ENCODE measurements around the gene NWD2. TPM values are rescaled to one million over a fixed set of nuclear protein-coding genes. Genes with fewer than 3 reads are reported as not detected.

Gene NWD2
- polyA plus RNA-seq, 1 donor = 0.64 TPM

DNA sequence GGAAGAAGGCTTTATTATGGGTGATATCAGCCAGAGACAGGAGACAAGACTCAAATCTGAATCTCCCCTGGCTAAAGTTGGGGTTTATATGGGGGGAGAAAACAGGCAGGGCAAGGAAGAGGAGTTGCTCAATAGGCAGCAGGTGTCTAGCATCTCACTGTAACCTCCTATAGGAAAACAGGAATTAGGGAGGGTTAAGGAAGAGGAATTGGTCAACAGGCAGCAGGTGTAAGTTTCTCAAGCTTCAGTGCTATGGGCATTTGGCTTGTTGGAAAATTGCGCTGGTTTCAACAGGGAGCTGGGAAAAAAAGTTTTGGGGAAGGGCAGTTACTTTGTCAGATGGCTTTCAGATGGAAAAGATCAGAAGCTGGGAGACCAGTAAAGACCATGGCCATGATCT lies 206.4 kb downstream of the NWD2 start:
- Histone ChIP-seq H3K27me3 (ENCODE audit: control insufficient read depth, insufficient read depth, low read length) (no peaks in the 10 kb centered on the region), H3K4me1 (ENCODE audit: control insufficient read depth, insufficient read depth, low read length) (no peaks in the 10 kb centered on the region), H3K27ac (ENCODE audit: low read length) (no peak overlapping the region), H3K9me3 (ENCODE audit: control insufficient read depth, low read depth, low read length) (no peaks in the 10 kb centered on the region), H3K4me3 (ENCODE audit: low read length) (no peak overlapping the region), H3K36me3 (ENCODE audit: control insufficient read depth, insufficient read depth, low read length) (no peaks in the 10 kb centered on the region)
- no CpG with 5 or more reads among the region's 1 CpG for WGBS (ENCODE audit: insufficient coverage, low lambda C conversion rate)
- no peak for DNase-seq

DNA sequence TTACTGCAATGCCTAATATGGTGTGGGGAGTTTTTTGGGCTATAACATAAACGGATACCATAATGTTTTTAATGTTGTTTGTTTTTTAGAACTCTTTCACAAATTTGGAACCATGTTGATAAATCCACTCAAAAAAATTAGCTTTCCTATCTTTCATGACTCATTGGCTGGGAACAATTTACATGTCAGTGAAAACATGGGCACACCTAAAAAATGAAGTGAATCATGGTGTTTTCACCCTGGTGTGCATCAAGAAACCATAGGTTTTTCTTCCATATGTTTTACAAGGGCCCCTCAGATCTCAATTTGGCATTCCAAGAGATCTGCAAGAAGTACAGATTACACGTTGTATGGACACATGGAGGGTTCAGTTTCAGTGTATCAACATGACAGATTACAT lies 207.1 kb downstream of the NWD2 start:
- no CpG with 5 or more reads among the region's 2 CpGs for WGBS (ENCODE audit: insufficient coverage, low lambda C conversion rate)
- peaks cover 4% of the 10 kb centered on the region for H3K4me1 ChIP-seq (ENCODE audit: control insufficient read depth, insufficient read depth, low read length)
- H3K9me3 ChIP-seq (ENCODE audit: control insufficient read depth, low read depth, low read length) = no peaks in the 10 kb centered on the region
- H3K4me3 ChIP-seq (ENCODE audit: low read length) = no peak overlapping the region
- H3K27me3 ChIP-seq (ENCODE audit: control insufficient read depth, insufficient read depth, low read length) = no peaks in the 10 kb centered on the region
- no peak overlapping the region for H3K27ac ChIP-seq (ENCODE audit: low read length)
- H3K36me3 ChIP-seq (ENCODE audit: control insufficient read depth, insufficient read depth, low read length) = no peaks in the 10 kb centered on the region
- DNase-seq = no peak

DNA sequence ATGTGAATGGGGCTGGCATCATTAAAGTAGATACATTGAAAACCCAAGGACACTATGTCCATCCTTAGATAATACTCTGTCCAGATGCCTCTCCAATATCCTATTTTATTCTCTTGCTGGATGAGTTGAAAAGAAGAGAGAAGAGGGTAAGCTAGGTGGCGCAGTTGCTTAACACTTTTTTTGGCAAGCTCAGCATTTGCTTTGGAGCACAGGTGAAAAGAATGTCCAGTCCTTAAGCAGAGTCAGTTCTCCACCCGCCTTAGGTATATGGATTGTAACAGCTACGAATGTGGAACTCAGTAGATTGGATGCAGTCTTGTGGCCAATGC lies 208.4 kb downstream of the NWD2 start:
- H3K9me3 ChIP-seq (ENCODE audit: control insufficient read depth, low read depth, low read length) = no peaks in the 10 kb centered on the region
- DNase-seq = peak; percentile 82 to 92
- no peaks in the 10 kb centered on the region for H3K27me3 ChIP-seq (ENCODE audit: control insufficient read depth, insufficient read depth, low read length)
- H3K27ac ChIP-seq (ENCODE audit: low read length) = peak overlapping the region; percentile 94
- peak overlapping the region; percentile 71 for H3K4me3 ChIP-seq (ENCODE audit: low read length)
- no CpG with 5 or more reads among the region's 3 CpGs for WGBS (ENCODE audit: insufficient coverage, low lambda C conversion rate)
- no peaks in the 10 kb centered on the region for H3K36me3 ChIP-seq (ENCODE audit: control insufficient read depth, insufficient read depth, low read length)
- H3K4me1 ChIP-seq (ENCODE audit: control insufficient read depth, insufficient read depth, low read length) = peaks cover 14% of the 10 kb centered on the region

DNA sequence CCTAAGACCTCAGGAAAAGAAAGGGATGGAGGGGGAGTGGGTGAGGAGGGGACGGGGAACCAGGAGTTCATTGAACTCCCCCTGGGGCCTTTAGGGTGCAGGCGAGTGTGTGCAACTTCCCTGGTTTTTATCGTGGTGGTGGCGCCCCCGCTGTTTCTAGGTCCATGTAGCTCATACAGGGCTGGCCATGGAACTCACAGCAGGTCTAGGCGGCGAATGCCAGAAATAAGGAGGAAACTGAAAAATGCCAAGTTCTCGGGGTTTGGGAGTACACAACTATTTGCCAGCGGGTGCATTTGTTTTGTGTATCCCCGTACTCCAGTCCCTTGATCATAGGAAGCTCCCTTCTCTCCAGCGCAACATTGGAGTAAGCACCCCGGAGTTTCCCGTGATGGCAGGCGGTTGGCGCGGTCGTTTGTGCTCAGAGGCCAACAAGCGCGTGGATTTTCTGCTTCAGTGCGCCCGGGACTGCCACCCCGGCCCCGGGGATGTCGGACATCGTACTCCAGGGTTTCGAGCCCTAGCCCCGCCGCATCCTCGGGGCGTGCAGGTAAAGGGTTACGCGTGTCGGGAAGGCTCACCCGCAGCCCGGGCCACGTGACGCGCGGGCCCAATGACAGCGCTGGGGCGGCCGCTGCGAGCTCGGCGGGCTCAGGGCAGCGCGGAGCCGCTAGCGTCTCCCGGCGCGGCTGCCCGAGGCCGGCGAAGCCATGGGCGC lies 208.9 kb downstream of the NWD2 start:
- no peaks in the 10 kb centered on the region for H3K27me3 ChIP-seq (ENCODE audit: control insufficient read depth, insufficient read depth, low read length)
- H3K4me3 ChIP-seq (ENCODE audit: low read length) = peak overlapping the region; percentile 71
- WGBS (ENCODE audit: insufficient coverage, low lambda C conversion rate) = no CpG with 5 or more reads among the region's 56 CpGs
- H3K27ac ChIP-seq (ENCODE audit: low read length) = peak overlapping the region; percentile 94
- H3K4me1 ChIP-seq (ENCODE audit: control insufficient read depth, insufficient read depth, low read length) = peaks cover 15% of the 10 kb centered on the region
- H3K9me3 ChIP-seq (ENCODE audit: control insufficient read depth, low read depth, low read length) = no peaks in the 10 kb centered on the region
- DNase-seq = peak; percentile 70 to 92
- H3K36me3 ChIP-seq (ENCODE audit: control insufficient read depth, insufficient read depth, low read length) = no peaks in the 10 kb centered on the region

DNA sequence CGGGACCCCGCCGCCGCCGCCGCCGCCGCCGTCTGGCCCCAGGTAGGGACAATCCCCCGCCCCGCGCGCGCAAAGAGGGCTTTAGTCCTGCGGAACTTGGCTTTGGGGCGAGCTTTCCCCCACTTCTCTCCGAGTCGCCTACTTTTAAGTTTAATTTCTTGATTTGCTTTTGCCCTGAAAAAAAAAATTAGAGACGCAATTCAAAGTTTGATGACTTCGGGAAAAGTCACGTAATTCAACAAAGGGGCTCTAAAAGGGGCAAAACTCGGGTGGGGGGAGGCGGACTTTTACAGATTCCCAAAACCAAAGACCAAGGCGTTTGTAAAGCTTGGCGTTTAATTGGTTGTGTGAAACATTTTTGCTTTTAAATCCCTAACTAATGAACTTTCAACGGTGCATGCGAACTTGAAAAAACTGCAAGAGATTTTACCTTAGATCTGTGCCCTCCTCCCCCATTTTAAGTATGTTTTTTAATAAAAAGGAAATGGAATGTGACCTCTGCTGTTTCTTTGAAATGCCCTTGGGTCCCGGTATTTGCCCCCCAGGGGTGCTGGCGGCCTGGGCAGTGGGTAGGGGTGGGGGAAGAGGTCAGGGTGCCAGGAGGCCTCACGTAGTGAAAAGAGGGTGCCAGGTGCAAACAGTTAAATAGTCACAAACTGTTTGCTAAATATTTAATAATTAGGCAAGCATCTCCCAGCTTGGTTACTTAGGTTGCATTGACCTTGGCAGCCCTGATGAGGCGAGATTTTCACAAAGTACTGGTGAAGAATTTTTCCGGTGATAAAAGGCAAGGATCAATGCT lies 209.7 kb downstream of the NWD2 start:
- H3K36me3 ChIP-seq (ENCODE audit: control insufficient read depth, insufficient read depth, low read length) = peaks cover 3% of the 10 kb centered on the region
- peak overlapping the region; percentile 94 for H3K27ac ChIP-seq (ENCODE audit: low read length)
- peak overlapping the region; percentile 60 for H3K4me3 ChIP-seq (ENCODE audit: low read length)
- WGBS (ENCODE audit: insufficient coverage, low lambda C conversion rate) = 4% methylated on average over 4 of the region's 32 CpGs
- no peaks in the 10 kb centered on the region for H3K9me3 ChIP-seq (ENCODE audit: control insufficient read depth, low read depth, low read length)
- H3K27me3 ChIP-seq (ENCODE audit: control insufficient read depth, insufficient read depth, low read length) = no peaks in the 10 kb centered on the region
- no peak for DNase-seq
- peaks cover 15% of the 10 kb centered on the region for H3K4me1 ChIP-seq (ENCODE audit: control insufficient read depth, insufficient read depth, low read length)

DNA sequence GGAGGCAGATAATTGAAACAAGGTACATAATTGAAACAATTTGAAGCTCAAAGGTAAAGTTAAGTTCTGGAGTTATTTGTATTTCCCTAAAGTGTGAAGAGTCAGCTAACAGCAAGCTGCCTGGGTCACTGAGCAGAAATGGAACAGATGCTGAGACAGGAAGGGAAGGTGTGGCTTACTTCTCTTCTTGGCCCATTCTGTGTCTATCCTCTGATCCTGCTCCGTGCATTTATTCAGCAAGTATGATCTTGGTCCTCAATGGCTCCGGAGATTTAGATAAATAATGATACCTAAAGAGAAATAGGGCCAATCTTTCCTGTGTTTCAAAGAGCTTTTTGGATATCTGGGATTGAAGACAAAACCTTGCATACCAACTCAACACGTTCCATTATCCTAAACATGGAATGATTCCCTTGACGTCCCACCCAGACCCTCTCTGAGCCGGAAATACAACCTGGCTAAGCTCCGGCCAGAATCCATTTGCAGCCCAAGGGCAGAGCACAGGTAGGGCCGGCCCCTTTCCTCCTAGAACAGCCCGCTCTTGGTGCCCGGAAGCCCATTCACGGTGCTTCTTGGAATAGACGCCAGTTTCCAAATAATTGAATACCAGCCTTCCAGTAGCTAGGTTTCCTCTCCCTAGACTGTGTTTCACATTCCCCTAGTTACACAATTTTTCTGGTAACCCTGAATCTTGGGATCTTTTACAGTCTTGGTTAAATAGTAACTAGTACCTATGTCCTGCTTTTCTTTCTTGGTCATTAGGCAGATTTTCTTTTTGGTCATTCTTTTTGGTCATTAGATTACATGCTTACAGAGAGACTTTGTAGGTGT lies 211.0 kb downstream of the NWD2 start:
- H3K4me3 ChIP-seq (ENCODE audit: low read length) = peak overlapping the region; percentile 60
- DNase-seq = peak in 1 of 2 donors; percentile 84
- WGBS (ENCODE audit: insufficient coverage, low lambda C conversion rate) = 0% methylated on average over 1 of the region's 11 CpGs
- H3K36me3 ChIP-seq (ENCODE audit: control insufficient read depth, insufficient read depth, low read length) = peaks cover 5% of the 10 kb centered on the region
- no peaks in the 10 kb centered on the region for H3K27me3 ChIP-seq (ENCODE audit: control insufficient read depth, insufficient read depth, low read length)
- no peaks in the 10 kb centered on the region for H3K9me3 ChIP-seq (ENCODE audit: control insufficient read depth, low read depth, low read length)
- peaks cover 15% of the 10 kb centered on the region for H3K4me1 ChIP-seq (ENCODE audit: control insufficient read depth, insufficient read depth, low read length)
- H3K27ac ChIP-seq (ENCODE audit: low read length) = peak overlapping the region; percentile 94

DNA sequence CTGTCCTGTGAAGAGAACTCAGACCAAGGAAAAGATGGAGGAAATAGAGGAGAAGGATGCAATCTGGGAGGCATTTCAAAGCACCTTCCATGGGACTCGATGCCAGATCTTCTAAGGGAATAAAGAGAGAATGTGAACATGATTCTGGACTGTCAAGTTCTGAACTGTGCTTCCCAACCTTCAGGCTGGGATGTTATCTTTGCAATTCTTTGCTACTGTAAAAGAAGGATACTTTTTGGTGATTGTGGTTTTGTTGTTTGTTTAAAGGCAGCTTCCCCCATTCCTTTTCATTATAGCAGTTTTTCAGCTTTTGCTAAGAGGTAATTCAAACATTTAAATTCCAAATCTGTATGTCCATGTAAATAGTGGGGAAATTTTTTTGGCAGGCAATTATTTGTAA lies 217.3 kb downstream of the NWD2 start:
- DNase-seq = no peak
- no peak overlapping the region for H3K27ac ChIP-seq (ENCODE audit: low read length)

DNA sequence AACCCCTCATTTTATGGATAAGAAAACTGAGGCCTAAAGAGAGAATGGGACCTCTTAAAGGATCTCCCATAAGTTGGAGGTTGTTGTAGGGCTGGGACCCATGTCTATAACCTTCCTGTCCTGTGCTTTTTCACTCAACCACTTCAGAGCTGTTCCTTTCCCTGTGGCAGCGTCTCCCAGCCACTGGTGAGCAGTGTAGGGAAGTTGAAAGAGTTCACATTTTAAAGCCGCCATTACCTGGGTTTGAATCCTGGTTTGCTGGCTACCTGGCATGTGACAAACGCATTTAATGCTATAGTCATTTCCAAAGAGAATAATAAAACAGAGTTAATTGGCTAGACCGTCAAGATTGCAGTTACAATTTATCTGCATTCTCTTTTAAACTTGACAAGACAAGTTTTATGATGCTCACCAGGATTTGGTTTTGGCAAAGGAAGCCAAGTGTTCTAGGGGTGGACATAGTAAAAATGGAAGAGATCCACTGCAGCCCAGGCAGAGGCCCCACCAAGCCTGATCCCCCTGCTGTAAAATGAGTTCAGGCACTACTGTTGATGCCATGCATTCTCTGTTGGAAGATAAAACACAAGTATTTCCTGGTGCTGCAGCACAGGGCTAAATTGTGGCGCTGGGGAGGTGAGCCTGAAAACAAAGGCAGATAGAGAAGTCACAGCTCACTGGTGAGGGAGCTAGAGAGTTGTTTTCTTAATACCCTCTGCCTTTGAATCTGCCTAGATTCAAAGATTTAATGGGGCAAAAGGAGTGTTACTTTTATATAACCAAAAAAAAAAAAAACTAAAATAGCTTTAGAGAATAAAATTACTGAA lies 218.7 kb downstream of the NWD2 start:
- H3K27me3 ChIP-seq (ENCODE audit: control insufficient read depth, insufficient read depth, low read length) = no peaks in the 10 kb centered on the region
- peak in 1 of 2 donors; percentile 65 for DNase-seq
- no peak overlapping the region for H3K4me3 ChIP-seq (ENCODE audit: low read length)
- no CpG with 5 or more reads among the region's 5 CpGs for WGBS (ENCODE audit: insufficient coverage, low lambda C conversion rate)
- no peaks in the 10 kb centered on the region for H3K9me3 ChIP-seq (ENCODE audit: control insufficient read depth, low read depth, low read length)
- peaks cover 5% of the 10 kb centered on the region for H3K36me3 ChIP-seq (ENCODE audit: control insufficient read depth, insufficient read depth, low read length)
- H3K27ac ChIP-seq (ENCODE audit: low read length) = peak overlapping the region; percentile 85
- peaks cover 44% of the 10 kb centered on the region for H3K4me1 ChIP-seq (ENCODE audit: control insufficient read depth, insufficient read depth, low read length)

More for the DNA sequence above, 217.3 kb downstream of the NWD2 start:
- Histone ChIP-seq H3K4me1 (ENCODE audit: control insufficient read depth, insufficient read depth, low read length) (peaks cover 49% of the 10 kb centered on the region), H3K9me3 (ENCODE audit: control insufficient read depth, low read depth, low read length) (no peaks in the 10 kb centered on the region), H3K36me3 (ENCODE audit: control insufficient read depth, insufficient read depth, low read length) (peaks cover 5% of the 10 kb centered on the region), H3K4me3 (ENCODE audit: low read length) (no peak overlapping the region), H3K27me3 (ENCODE audit: control insufficient read depth, insufficient read depth, low read length) (no peaks in the 10 kb centered on the region)
- 86% methylated on average over 1 of the region's 1 CpG for WGBS (ENCODE audit: insufficient coverage, low lambda C conversion rate)

DNA sequence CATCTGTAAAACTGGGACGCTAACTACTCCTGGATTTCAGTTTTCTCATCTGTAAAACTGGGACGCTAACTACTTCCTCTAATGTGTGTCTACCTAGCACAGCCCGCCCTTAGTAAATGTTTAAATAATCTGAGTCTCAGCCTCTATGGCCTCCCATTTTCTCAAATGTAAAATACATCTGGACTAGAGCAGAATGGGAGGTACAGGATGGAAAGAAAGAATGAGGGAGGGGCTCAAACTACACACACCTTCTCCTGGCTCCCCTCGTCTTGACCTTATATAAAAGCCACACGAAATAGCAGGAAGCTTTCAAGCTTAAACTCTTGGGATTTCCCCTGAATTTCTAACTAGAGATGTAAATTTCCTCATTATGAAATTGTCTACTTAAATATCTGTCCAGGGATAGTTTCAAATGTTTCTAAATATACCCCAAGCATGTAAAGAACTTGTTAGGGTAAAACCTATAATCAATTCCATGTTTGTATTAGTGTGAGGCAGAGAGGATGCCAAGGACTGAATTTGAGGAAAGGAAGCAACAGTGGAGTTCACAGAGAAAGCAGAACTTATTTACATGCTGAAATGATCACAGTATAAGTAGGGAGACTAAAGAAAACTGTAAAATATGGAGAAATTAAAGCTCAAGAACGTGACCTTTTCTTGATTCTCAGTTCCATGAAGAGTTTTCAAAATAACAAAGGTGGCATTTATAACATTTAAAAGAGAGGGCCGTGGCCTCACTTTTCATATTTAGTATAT lies 220.0 kb downstream of the NWD2 start:
- WGBS (ENCODE audit: insufficient coverage, low lambda C conversion rate) = 89% methylated on average over 3 of the region's 7 CpGs
- Histone ChIP-seq H3K27ac (ENCODE audit: low read length) (peak overlapping the region; percentile 85), H3K4me1 (ENCODE audit: control insufficient read depth, insufficient read depth, low read length) (peaks cover 45% of the 10 kb centered on the region), H3K4me3 (ENCODE audit: low read length) (no peak overlapping the region), H3K27me3 (ENCODE audit: control insufficient read depth, insufficient read depth, low read length) (no peaks in the 10 kb centered on the region), H3K36me3 (ENCODE audit: control insufficient read depth, insufficient read depth, low read length) (no peaks in the 10 kb centered on the region), H3K9me3 (ENCODE audit: control insufficient read depth, low read depth, low read length) (no peaks in the 10 kb centered on the region)
- DNase-seq = peak in 1 of 2 donors; percentile 66

Data from large intestine (tissue), 3 donors.